Sigmoid colon (tissue), 4 donors: Measurements from ENCODE around the gene MAN2A1.

Experiments used
- CTCF ChIP-seq, 4 experiments: fragments of 450-650 bp in 3 of 4; fragments of 200-600 bp in 1 of 4; IDR thresholded peaks; one replicate each; pipeline ENCODE4 v1.5.1; 2016 to 2019; ENCODE audit warnings: antibody characterized with exemption in 4 of 4, mild to moderate bottlenecking in 3 of 4, moderate library complexity in 2 of 4
- POLR2A ChIP-seq, 2 donors: fragments of 450-650 bp; IDR thresholded peaks; one replicate each; pipeline ENCODE4 v1.6.1; 2016; ENCODE audit warnings: antibody characterized with exemption in 2 of 2, mild to moderate bottlenecking in 2 of 2, moderate library complexity in 2 of 2
- POLR2AphosphoS5 ChIP-seq, 4 donors: sonication (generic); formaldehyde crosslinking; IDR thresholded peaks; one replicate each; pipeline ENCODE4 v1.6.1; 2017; ENCODE audit warnings: antibody characterized with exemption in 4 of 4

GRCh38 chr5:109767184-109767995 lies 77.7 kb downstream of the MAN2A1 start:
- TF ChIP-seq POLR2A (IDR thresholded peaks at IDR 0.05), result no peak
- TF ChIP-seq CTCF (IDR thresholded peaks at IDR 0.05), result no peak
- TF ChIP-seq POLR2AphosphoS5 (IDR thresholded peaks at IDR 0.05), result no peak
